ACHN (cell line): Measurements from ENCODE around the gene NPHS1.
"Not testable (repeated sequence)": the region's sequence is repeated elsewhere in the genome, so short reads cannot be mapped to it uniquely, and the experiment has no call there.

ENCODE experiments used
- DNase-seq: peaks from one replicate; pipeline ENCODE4 v3.0.0-alpha.2; 2015
- in situ Hi-C: cut with HindIII; loops from 2 replicates; pipeline ENCODE4 v1.10.0; 2017; ENCODE audit warnings: low sequenced_read_pairs, low pct_ligation_motif_present, low pct_unique_long_range_greater_than_20kb

NPHS1 gene

GRCh38 chr19:35858311-35858710 lies 6.0 kb upstream of the NPHS1 start:
- DNase-seq, result no peak
- in situ Hi-C loops, result no loop called here

GRCh38 chr19:35856546-35857149 lies 4.3 kb upstream of the NPHS1 start, which contains the start of gene KIRREL2:
TSS of gene KIRREL2 (plus strand) at chr19:35856911. CDS start at chr19:35857120, 209 bp downstream.
- no peak for DNase-seq
- in situ Hi-C loops, result no loop called here

- in situ Hi-C loops, result no loop called here
- no peak for DNase-seq
Observed at GRCh38 chr19:35853038-35853756, 893 bp upstream of the NPHS1 start.

GRCh38 chr19:35851213-35852028 lies 883 bp downstream of the NPHS1 start:
- no peak for DNase-seq
- in situ Hi-C loops, result no loop called here

- in situ Hi-C loops, result no loop called here
- DNase-seq, result no peak
Observed at GRCh38 chr19:35848919-35849505, 3.3 kb downstream of the NPHS1 start.

GRCh38 chr19:35848486-35848885 lies 3.8 kb downstream of the NPHS1 start:
- in situ Hi-C loops, result no loop called here
- DNase-seq, result no peak

- in situ Hi-C loops, result no loop called here
- no peak for DNase-seq
Observed at GRCh38 chr19:35847911-35848310, 4.4 kb downstream of the NPHS1 start.

- in situ Hi-C loops, result no loop called here
- no peak for DNase-seq
Observed at GRCh38 chr19:35846038-35846668, 6.2 kb downstream of the NPHS1 start.

GRCh38 chr19:35845215-35846037 lies 6.9 kb downstream of the NPHS1 start:
- peak; percentile 19 for DNase-seq
- in situ Hi-C loops, result no loop called here

- DNase-seq, result no peak
- in situ Hi-C loops, result no loop called here
Observed at GRCh38 chr19:35844482-35845214, 7.7 kb downstream of the NPHS1 start.

GRCh38 chr19:35843676-35844481 lies 8.4 kb downstream of the NPHS1 start:
- in situ Hi-C loops, result no loop called here
- no peak for DNase-seq

- no peak for DNase-seq
- in situ Hi-C loops, result no loop called here
Observed at GRCh38 chr19:35842666-35843272, 9.5 kb downstream of the NPHS1 start.

- DNase-seq, result no peak
- in situ Hi-C loops, result no loop called here
Observed at GRCh38 chr19:35841961-35842595, 10.2 kb downstream of the NPHS1 start.

- DNase-seq, in situ Hi-C loops: not testable (repeated sequence)
Observed at GRCh38 chr19:35836096-35836495, 16.2 kb downstream of the NPHS1 start.

- in situ Hi-C loops, result no loop called here
- DNase-seq, result no peak
Observed at GRCh38 chr19:35833972-35834371, 18.3 kb downstream of the NPHS1 start.

- no peak for DNase-seq
- in situ Hi-C loops, result no loop called here
Observed at GRCh38 chr19:35832054-35832453, 20.2 kb downstream of the NPHS1 start.
